ENCODE results near the gene CADPS2. TPM values are rescaled to one million over a fixed set of nuclear protein-coding genes. Genes with fewer than 3 reads are reported as not detected.

CADPS2 gene
- polyA plus RNA-seq, 3 donors, result not detected

GRCh38 chr7:122633472-122633871 lies 252.8 kb downstream of the CADPS2 start:
- Histone ChIP-seq H3K4me2 (replicated peaks; ENCODE audit: extremely low read depth, low read length, poor library complexity, severe bottlenecking) (no peak overlapping the region), H4K20me1 (ENCODE audit: insufficient read depth, low read length) (no peaks in the 10 kb centered on the region), H3K79me2 (ENCODE audit: insufficient read depth, low read length) (no peaks in the 10 kb centered on the region), H3K9ac (ENCODE audit: insufficient read depth, low read length, poor library complexity, severe bottlenecking) (no peak overlapping the region), H3K4me3 (replicated peaks in 1 of 3; ENCODE audit: low read depth in 2 of 3, low read length in 3 of 3) (no peak overlapping the region), H3K36me3 (replicated peaks in 1 of 2; ENCODE audit: control insufficient read depth in 1 of 2, insufficient read depth in 2 of 2, low read length in 2 of 2) (no peaks in the 10 kb centered on the region), H2AFZ (ENCODE audit: insufficient read depth, low read depth, low read length, poor library complexity, severe bottlenecking) (no peak overlapping the region), H3K4me1 (ENCODE audit: control insufficient read depth in 1 of 2, insufficient read depth in 2 of 2, low read length in 2 of 2) (no peaks in the 10 kb centered on the region), H3K27ac (ENCODE audit: low read depth in 1 of 2, low read length in 2 of 2) (no peak overlapping the region), H3K27me3 (ENCODE audit: control insufficient read depth in 2 of 2, insufficient read depth in 2 of 2, low read length in 2 of 2) (no peaks in the 10 kb centered on the region), H3K9me3 (replicated peaks in 1 of 2; ENCODE audit: control insufficient read depth in 1 of 2, insufficient read depth in 1 of 2, low read length in 2 of 2) (peaks cover 0 to 11% of the 10 kb centered on the region in 2 donors)
- Mint-ChIP-seq H3K4me3 (no peak overlapping the region), H3K9me3 (peaks cover 0 to 13% (median 6%) of the 10 kb centered on the region in 7 donors), H3K27me3 (ENCODE audit: low read depth in 3 of 3) (no peaks in the 10 kb centered on the region), H3K36me3 (no peaks in the 10 kb centered on the region), H3K4me1 (no peaks in the 10 kb centered on the region), H3K27ac (no peak overlapping the region)
- no peak for TF ChIP-seq CTCF (IDR thresholded peaks at IDR 0.05)
- no CpG with 5 or more reads among the region's 3 CpGs for WGBS (ENCODE audit: insufficient coverage)
- DNase-seq, result no peak
- intact Hi-C loops (cut with micrococcal nuclease), result no loop called here

- no peaks in the 10 kb centered on the region for H3K79me2 ChIP-seq (ENCODE audit: insufficient read depth, low read length)
- no peaks in the 10 kb centered on the region for H3K27me3 ChIP-seq (ENCODE audit: control insufficient read depth in 2 of 2, insufficient read depth in 2 of 2, low read length in 2 of 2)
- no peak overlapping the region for H3K4me3 Mint-ChIP-seq
- TF ChIP-seq CTCF (IDR thresholded peaks at IDR 0.05), result no peak
- no peaks in the 10 kb centered on the region for H3K4me1 Mint-ChIP-seq
- no peak overlapping the region for H3K4me2 ChIP-seq (replicated peaks; ENCODE audit: extremely low read depth, low read length, poor library complexity, severe bottlenecking)
- DNase-seq, result no peak
- intact Hi-C loops (cut with micrococcal nuclease), result no loop called here
- no peak overlapping the region for H3K4me3 ChIP-seq (replicated peaks in 1 of 3; ENCODE audit: low read depth in 2 of 3, low read length in 3 of 3)
- H3K4me1 ChIP-seq (ENCODE audit: control insufficient read depth in 1 of 2, insufficient read depth in 2 of 2, low read length in 2 of 2), result no peaks in the 10 kb centered on the region
- H3K36me3 Mint-ChIP-seq, result no peaks in the 10 kb centered on the region
- no peak overlapping the region for H2AFZ ChIP-seq (ENCODE audit: insufficient read depth, low read depth, low read length, poor library complexity, severe bottlenecking)
- peaks cover 0 to 2% of the 10 kb centered on the region in 2 donors for H3K9me3 ChIP-seq (replicated peaks in 1 of 2; ENCODE audit: control insufficient read depth in 1 of 2, insufficient read depth in 1 of 2, low read length in 2 of 2)
- H4K20me1 ChIP-seq (ENCODE audit: insufficient read depth, low read length), result no peaks in the 10 kb centered on the region
- peaks cover 0 to 10% (median 3%) of the 10 kb centered on the region in 7 donors for H3K9me3 Mint-ChIP-seq
- H3K27ac ChIP-seq (ENCODE audit: low read depth in 1 of 2, low read length in 2 of 2), result no peak overlapping the region
- no peaks in the 10 kb centered on the region for H3K36me3 ChIP-seq (replicated peaks in 1 of 2; ENCODE audit: control insufficient read depth in 1 of 2, insufficient read depth in 2 of 2, low read length in 2 of 2)
- H3K27ac Mint-ChIP-seq, result no peak overlapping the region
- no peaks in the 10 kb centered on the region for H3K27me3 Mint-ChIP-seq (ENCODE audit: low read depth in 3 of 3)
- H3K9ac ChIP-seq (ENCODE audit: insufficient read depth, low read length, poor library complexity, severe bottlenecking), result no peak overlapping the region
Observed at GRCh38 chr7:122632238-122632637, 254.0 kb downstream of the CADPS2 start.

All from CD14-positive monocyte (primary cell).